DND-41 (cell line): ENCODE data around the gene NUPR1.

Experiments used
- CTCF ChIP-seq: IDR thresholded peaks from 2 replicates; pipeline ENCODE4 v1.5.1; 2012; ENCODE audit warnings: borderline replicate concordance, low read length, moderate library complexity, mild to moderate bottlenecking; ENCODE audit not compliant: poor library complexity, severe bottlenecking; ENCODE audit errors: extremely low read depth
- EZH2 ChIP-seq: IDR thresholded peaks from 3 replicates; pipeline ENCODE4 v1.6.1; 2012; ENCODE audit warnings: borderline replicate concordance, low read depth, mild to moderate bottlenecking, moderate library complexity, low read length, inconsistent platforms; ENCODE audit not compliant: severe bottlenecking

GRCh38 chr16:28546626-28547025, 7.9 kb upstream of the NUPR1 start:
- TF ChIP-seq EZH2 (no peak), CTCF (no peak)
